GM12872 (cell line): Measurements from ENCODE around the gene IL2RA.

Experiments
- TF ChIP-seq, protein P1 (sequence below): IDR thresholded peaks from 3 replicates; pipeline ENCODE4 v1.5.1; 2011; ENCODE audit warnings: low read depth, mild to moderate bottlenecking, low read length, moderate library complexity; ENCODE audit not compliant: insufficient read depth

The IL2RA gene

DNA sequence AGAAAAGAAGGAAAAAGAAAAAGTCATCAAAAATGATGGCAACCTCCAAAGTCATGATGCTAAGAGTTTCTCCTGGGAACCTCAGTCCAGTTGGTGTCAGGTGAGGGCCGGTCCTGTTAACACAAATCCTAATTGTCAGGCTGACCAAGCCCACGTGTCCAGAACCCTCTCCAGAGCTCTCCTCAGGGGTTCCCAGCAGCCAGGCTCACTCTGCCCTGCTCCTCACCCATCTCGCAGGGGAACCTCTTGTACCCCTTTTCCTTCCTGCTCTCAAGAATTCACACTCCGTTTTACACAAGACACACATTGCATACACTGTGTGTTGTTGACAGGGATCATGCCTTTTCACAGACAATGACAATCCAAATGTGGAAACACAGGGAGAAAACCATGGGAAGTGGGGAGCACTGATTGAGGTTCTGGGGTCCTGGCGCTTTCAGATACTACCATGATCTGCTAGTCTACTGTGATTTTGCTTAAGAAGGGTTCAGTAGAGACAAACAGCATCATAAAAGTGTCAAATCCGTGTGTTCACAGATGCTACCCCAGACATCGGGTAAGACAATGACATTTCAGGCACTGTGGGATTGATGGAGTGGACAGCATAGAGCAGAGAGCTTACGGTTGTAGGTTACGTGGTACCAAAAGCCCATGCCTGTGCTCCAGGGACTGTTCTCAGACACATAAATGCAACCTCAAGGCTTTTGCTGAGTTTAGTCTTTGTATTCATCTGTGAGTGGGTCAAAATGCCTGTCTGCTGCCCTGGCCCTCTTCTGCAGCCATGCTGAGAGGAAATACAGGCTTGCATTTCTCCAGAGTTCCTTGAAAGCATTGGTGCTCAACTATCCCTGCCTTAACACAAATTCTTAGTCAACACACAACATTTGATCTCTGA lies 16.0 kb downstream of the IL2RA start:
- TF ChIP-seq, protein P1, sequence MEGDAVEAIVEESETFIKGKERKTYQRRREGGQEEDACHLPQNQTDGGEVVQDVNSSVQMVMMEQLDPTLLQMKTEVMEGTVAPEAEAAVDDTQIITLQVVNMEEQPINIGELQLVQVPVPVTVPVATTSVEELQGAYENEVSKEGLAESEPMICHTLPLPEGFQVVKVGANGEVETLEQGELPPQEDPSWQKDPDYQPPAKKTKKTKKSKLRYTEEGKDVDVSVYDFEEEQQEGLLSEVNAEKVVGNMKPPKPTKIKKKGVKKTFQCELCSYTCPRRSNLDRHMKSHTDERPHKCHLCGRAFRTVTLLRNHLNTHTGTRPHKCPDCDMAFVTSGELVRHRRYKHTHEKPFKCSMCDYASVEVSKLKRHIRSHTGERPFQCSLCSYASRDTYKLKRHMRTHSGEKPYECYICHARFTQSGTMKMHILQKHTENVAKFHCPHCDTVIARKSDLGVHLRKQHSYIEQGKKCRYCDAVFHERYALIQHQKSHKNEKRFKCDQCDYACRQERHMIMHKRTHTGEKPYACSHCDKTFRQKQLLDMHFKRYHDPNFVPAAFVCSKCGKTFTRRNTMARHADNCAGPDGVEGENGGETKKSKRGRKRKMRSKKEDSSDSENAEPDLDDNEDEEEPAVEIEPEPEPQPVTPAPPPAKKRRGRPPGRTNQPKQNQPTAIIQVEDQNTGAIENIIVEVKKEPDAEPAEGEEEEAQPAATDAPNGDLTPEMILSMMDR, result no peak

DNA sequence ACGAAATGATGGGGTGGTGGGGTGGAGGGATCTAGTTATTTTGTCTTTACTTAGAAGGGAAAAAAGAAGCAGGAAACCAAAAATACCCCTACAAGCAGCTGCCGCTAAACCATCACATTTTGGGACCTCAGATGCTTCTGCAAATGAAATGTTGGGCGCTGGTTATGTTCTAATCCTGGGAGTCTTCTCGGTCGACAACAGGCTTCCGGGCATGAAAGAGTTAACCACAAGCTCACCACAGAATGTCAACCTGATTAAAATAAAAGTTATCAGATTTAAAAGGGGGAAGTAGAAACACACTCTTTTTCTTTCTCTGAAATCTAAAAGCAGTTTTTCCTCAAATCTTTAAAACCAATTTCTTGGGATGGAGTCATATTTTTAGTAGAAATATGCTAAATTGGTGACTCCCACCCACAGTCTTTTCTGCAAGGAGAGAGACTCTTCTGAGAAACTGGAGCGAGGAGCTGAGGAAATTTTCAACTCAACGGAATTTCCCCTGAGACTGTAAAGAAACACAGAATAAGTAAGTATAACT lies 16.8 kb downstream of the IL2RA start:
- TF ChIP-seq, protein P1, result no peak

DNA sequence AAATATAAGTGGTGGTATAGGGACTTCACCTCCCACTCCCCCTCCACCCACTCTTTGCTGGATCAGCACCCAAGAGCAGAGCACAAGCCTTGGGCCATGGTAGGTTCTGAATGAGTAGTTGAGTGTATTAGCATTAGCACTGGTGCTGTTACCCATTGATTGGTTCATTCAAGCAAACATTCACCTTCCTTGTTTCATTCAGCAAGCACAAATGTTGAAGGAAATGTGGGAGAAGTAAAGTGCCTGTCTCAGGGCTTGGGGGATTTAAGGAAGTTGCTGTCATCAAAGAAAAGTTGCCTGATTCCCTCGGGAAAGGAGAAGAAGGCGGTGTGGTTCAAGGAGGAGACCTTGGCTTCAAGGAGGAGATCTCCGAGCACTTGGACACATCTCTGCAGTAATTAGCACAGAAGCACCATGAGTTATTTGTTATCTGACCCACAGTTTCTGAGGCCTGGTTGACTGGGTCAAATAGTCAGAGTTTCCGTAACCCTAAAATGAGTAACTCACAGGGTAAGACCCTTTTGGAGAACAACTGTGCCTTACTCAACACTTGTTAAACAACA lies 17.3 kb downstream of the IL2RA start:
- TF ChIP-seq, protein P1, result no peak

DNA sequence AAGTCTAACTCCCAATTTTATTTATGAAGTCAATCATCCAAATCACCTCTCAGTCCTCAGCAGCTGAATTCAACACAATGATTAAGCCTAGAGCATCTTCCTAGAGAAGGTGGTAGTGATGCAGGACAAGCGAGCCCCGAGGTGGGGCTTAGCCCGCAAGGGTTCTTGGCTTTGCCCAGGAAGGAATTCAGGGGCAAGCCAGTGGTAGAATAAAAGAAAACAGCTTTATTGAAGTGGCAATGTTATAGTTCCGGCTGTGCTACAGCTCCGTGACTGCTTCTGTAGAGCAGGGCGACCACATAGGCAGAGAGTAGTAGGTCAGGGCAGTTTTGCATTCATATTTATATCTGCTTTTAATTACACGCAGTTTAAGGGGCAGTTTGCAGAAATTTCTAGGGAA lies 18.1 kb downstream of the IL2RA start:
- TF ChIP-seq, protein P1, result no peak

DNA sequence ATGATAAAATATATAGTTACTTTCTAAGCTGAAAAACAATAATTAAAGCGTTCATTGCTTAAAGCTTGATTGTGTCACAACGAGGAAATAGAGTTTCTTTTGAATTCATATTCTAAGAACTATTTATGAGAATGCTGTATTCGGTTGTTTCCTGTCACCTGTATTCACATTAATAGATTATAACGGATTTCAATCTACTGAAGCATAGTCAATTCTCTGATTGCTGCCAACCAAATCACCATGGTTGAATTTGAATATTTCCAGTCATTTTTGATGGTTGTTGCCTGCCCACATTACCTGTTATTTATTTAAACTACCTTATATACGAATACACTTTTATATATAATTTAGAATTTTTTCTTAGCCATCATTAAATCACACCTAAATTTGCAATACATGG lies 22.0 kb downstream of the IL2RA start:
- TF ChIP-seq, protein P1, result no peak

DNA sequence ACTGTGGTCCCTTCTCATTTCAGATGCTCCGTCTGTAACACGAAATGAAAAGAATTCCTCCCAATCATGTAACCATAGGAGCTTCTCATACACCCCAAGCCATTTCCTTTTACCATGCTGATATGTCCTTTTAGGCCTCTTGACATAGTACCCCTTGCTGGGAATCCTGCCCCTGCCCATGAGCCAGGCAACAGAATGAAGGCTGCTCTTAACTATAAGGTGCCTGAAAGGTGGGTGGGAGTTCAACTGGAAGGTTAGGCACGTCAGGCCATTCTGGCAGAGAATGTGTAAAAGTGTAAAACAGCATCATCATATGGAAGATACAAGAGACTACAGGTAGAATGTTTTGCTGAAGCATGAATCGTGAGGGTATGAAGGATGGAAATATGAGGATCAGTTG lies 22.5 kb downstream of the IL2RA start:
- TF ChIP-seq, protein P1, result no peak

DNA sequence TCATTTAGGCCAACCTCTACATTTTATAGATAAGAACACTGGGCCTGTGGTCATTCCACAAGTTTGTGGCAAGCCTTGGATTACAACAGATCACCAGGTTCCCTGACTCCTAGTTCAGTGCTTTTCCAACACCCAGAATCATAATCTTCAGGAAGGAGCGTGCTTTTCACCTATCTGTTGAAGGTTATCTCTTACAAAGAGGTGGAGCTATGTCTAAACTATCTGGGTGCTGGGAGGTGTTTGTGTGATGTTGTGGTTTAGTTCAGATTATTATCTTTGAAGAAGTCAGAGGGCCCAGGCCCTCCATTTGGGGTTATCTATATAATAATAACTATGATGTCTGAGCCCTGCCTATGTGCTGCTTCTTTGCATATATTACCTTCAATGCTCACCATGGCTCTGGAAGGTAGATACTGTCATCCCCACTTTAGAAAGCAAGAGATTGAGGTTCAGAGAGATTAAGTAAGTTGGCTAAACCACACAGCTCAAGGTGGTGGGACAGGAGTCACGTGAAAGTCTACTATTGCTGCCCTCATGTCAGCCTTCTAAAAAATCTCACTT lies 24.0 kb downstream of the IL2RA start:
- TF ChIP-seq, protein P1, result no peak
